ENCODE measurements around the gene JUNB. TPM values are rescaled to one million over a fixed set of nuclear protein-coding genes. Genes with fewer than 3 reads are reported as not detected.
A peak's percentile ranks its signal among the peaks of the same experiment; 100 is the strongest.

The JUNB gene
- total and polyA plus RNA-seq, 10 of the 15 experiments (the other 5 are each of a cell fraction or from before 2014, with no cell fraction given), result 0.55 to 144 (median 68.3) TPM

- no peak for TF ChIP-seq ZBTB11 (CRISPR knock-in tag; IDR thresholded peaks at IDR 0.05)
- TF ChIP-seq PAX8 (IDR thresholded peaks at IDR 0.05), result peak; percentile 19; the same call in 1 of the 2 replicates
- TF ChIP-seq ATF7 (IDR thresholded peaks at IDR 0.05; ENCODE audit: low read depth), result 0 out of 2 replicates have a peak, but pooled peaks have one; percentile 2
- no peak for TF ChIP-seq ASH2L (IDR thresholded peaks at IDR 0.05; ENCODE audit: borderline replicate concordance, low read depth)
Measured at GRCh38 chr19:12778905-12779161, 12.5 kb upstream of the JUNB start (continued).

GRCh38 chr19:12779162-12779993, 11.9 kb upstream of the JUNB start:
- in situ Hi-C loops (cut with MboI), result no loop called here
- H3K27me3 ChIP-seq (replicated peaks in 1 of 2; ENCODE audit: control insufficient read depth in 2 of 2, insufficient read depth in 2 of 2, low read length in 1 of 2), result no peaks in the 10 kb centered on the region
- H3K4me3 ChIP-seq, result peak overlapping the region; percentile 76
- ChIA-PET CTCF (interaction anchor here (1.3 to 12.1 kb wide), 7 partner anchors 8 to 68 kb away, joined by 4 to 537 read pairs (median 18); partner anchors contain the start of genes JUNB, PRDX2, RNASEH2A and THSD8), SMC1A (ENCODE audit: uncharacterized antibody, unreplicated experiment) (interaction anchor here (1.0 to 8.4 kb wide), 6 partner anchors 8 to 186 kb away, joined by 3 to 240 read pairs (median 11); partner anchors contain the start of gene JUNB), RAD21 (ENCODE audit: unreplicated experiment) (interaction anchor here (1.3 to 4.8 kb wide), 4 partner anchors 8 to 112 kb away, joined by 3 to 303 read pairs (median 31); partner anchors contain the start of genes GCDH and JUNB), POLR2A (interaction anchor here (1.6 to 9.3 kb wide), 3 partner anchors 9 to 21 kb away, joined by 6 to 303 read pairs (median 66); partner anchors contain the start of gene JUNB)
- H4K20me1 ChIP-seq (ENCODE audit: control insufficient read depth, insufficient read depth), result no peaks in the 10 kb centered on the region
- H2AFZ ChIP-seq (ENCODE audit: control insufficient read depth, low read depth, low read length), result peak overlapping the region; percentile 78; the same call in 1 of the 2 replicates
- peaks cover 45% of the 10 kb centered on the region for H3K4me1 ChIP-seq (ENCODE audit: control insufficient read depth, insufficient read depth, low read length)
- intact Hi-C loops (cut with micrococcal nuclease; ENCODE audit: unreplicated experiment), result no loop called here
- peak; percentile 4; the same call in 1 of the 3 replicates for ATAC-seq
- peaks cover 9% of the 10 kb centered on the region for H3K79me2 ChIP-seq (ENCODE audit: control insufficient read depth, insufficient read depth, low read length)
- peak overlapping the region; percentile 99 for H3K4me2 ChIP-seq (ENCODE audit: control insufficient read depth, insufficient read depth)
- peak overlapping the region; percentile 94 for H3K9ac ChIP-seq (ENCODE audit: control insufficient read depth, insufficient read depth, low read length)
- 58% methylated on average over 15 of the region's 15 CpGs for WGBS (ENCODE audit: insufficient coverage, insufficient replicate concordance, low lambda C conversion rate, missing lambda C conversion rate)
- no TSS peak for BruUV-seq (replicated peaks)
- DNase-seq (ENCODE audit: low read depth, low spot score), result no peak
- no peaks in the 10 kb centered on the region for H3K36me3 ChIP-seq (ENCODE audit: control insufficient read depth in 2 of 2, insufficient read depth in 2 of 2, low read length in 1 of 2)
- FAIRE-seq, result no peak
- peak overlapping the region; percentile 91 for H3K27ac ChIP-seq (ENCODE audit: control insufficient read depth, insufficient read depth)
- no peaks in the 10 kb centered on the region for H3K9me3 ChIP-seq (replicated peaks; ENCODE audit: control insufficient read depth, insufficient read depth, low read length)
- no peak for TF ChIP-seq HSF1 (IDR thresholded peaks at IDR 0.05; ENCODE audit: low read depth, low read length)
- no peak for TF ChIP-seq BMI1 (IDR thresholded peaks at IDR 0.05; ENCODE audit: borderline replicate concordance)
- TF ChIP-seq CTCF (IDR thresholded peaks at IDR 0.05 in 2 of 3, conservative IDR thresholded peaks at IDR 0.05 in 1 of 3; ENCODE audit: control insufficient read depth in 2 of 3, extremely low read depth in 1 of 3, insufficient read depth in 1 of 3, low read depth in 3 of 3, low read length in 3 of 3), result peak in 2 of 3 experiments; percentile 18 to 30; a peak in 3 of 6 replicates
- TF ChIP-seq NFXL1 (IDR thresholded peaks at IDR 0.05; ENCODE audit: borderline replicate concordance), result no peak
- no peak for TF ChIP-seq POLR2AphosphoS5 (IDR thresholded peaks at IDR 0.05; ENCODE audit: low read length)
- peak; percentile 83 for TF ChIP-seq GATAD2B (conservative IDR thresholded peaks at IDR 0.05; ENCODE audit: low read depth)
- no peak for TF ChIP-seq NKRF (conservative IDR thresholded peaks at IDR 0.05)

Data from GM12878 (cell line).